Measurements from ENCODE around the gene RPTOR. TPM values are rescaled to one million over a fixed set of nuclear protein-coding genes. Genes with fewer than 3 reads are reported as not detected.
"Not testable (repeated sequence)": the region's sequence is repeated elsewhere in the genome, so short reads cannot be mapped to it uniquely, and the experiment has no call there.

Gene RPTOR
- total RNA-seq, 3 donors from 2014 or later (not counting 1 experiment from before 2014, with no cell fraction given): 49.2 to 63.6 (median 55.4) TPM

DNA sequence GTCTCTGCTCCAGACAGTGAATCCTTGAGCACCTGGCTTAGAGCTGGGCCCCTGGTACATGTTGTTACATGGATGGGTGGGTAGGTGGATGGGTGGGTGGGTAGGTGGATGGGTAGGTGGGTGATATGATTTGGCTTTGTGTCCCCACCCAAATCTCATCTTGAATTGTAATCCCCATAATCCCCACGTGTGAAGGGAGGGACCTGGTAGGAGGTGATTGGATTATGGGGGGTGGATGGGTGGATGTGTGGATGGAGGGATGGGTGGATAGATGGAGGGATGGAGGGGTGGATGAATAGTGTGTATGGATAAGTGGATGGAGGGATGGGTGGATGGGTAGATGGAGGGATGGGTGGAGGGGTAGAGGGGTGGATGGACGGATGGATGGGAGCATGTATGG, 41.6 kb upstream of the RPTOR start:
- Mint-ChIP-seq H3K9me3 (no peaks in the 10 kb centered on the region), H3K27me3 (ENCODE audit: low read depth in 2 of 2) (peaks cover 6 to 15% of the 10 kb centered on the region in 2 donors), H3K27ac (no peak overlapping the region), H3K4me3 (no peak overlapping the region), H3K36me3 (no peaks in the 10 kb centered on the region), H3K4me1 (peaks cover 0 to under 1% of the 10 kb centered on the region in 2 donors)
- H3K27me3 ChIP-seq (ENCODE audit: control insufficient read depth, insufficient read depth, low read length): peaks cover 3% of the 10 kb centered on the region
- ATAC-seq: no peak
- intact Hi-C loops (cut with micrococcal nuclease): no loop called here
- DNase-seq: no peak
- no peak overlapping the region for H3K27ac ChIP-seq (ENCODE audit: low read length)
- H3K4me1 ChIP-seq (ENCODE audit: control insufficient read depth, insufficient read depth, low read length): no peaks in the 10 kb centered on the region
- H3K36me3 ChIP-seq (ENCODE audit: control insufficient read depth, insufficient read depth, low read length): no peaks in the 10 kb centered on the region
- 85% methylated on average over 2 of the region's 2 CpGs for WGBS (ENCODE audit: insufficient coverage)
- TF ChIP-seq, protein P1, sequence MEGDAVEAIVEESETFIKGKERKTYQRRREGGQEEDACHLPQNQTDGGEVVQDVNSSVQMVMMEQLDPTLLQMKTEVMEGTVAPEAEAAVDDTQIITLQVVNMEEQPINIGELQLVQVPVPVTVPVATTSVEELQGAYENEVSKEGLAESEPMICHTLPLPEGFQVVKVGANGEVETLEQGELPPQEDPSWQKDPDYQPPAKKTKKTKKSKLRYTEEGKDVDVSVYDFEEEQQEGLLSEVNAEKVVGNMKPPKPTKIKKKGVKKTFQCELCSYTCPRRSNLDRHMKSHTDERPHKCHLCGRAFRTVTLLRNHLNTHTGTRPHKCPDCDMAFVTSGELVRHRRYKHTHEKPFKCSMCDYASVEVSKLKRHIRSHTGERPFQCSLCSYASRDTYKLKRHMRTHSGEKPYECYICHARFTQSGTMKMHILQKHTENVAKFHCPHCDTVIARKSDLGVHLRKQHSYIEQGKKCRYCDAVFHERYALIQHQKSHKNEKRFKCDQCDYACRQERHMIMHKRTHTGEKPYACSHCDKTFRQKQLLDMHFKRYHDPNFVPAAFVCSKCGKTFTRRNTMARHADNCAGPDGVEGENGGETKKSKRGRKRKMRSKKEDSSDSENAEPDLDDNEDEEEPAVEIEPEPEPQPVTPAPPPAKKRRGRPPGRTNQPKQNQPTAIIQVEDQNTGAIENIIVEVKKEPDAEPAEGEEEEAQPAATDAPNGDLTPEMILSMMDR (IDR thresholded peaks at IDR 0.05): no peak
- no peaks in the 10 kb centered on the region for H3K9me3 ChIP-seq (ENCODE audit: control insufficient read depth, insufficient read depth, low read length)
- no peak overlapping the region for H3K4me3 ChIP-seq (ENCODE audit: low read length)

DNA sequence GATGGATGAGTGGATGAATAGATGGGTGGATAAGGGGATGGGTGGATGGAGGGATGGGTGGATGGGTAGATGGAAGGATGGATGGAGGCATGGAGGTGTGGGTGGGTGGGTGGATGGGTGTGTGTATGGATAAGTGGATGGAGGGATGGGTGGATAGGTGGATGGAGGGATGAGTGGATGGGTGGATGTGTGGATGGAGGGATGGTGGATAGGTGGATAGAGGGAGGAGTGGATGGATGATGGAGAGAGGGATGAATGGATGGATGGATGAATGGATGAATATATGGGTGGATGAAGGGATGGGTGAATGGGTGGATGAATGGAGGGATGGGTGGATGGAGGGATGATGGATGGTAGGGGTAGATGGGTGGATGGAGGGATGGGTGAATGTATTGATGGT, 40.7 kb upstream of the RPTOR start:
- intact Hi-C loops (cut with micrococcal nuclease): no loop called here
- TF ChIP-seq, protein P1 (IDR thresholded peaks at IDR 0.05): no peak
- H3K4me1 ChIP-seq (ENCODE audit: control insufficient read depth, insufficient read depth, low read length): no peaks in the 10 kb centered on the region
- ATAC-seq (no peak), DNase-seq (no peak)
- H3K9me3 Mint-ChIP-seq: no peaks in the 10 kb centered on the region
- no peaks in the 10 kb centered on the region for H3K36me3 Mint-ChIP-seq
- peaks cover 3% of the 10 kb centered on the region for H3K27me3 ChIP-seq (ENCODE audit: control insufficient read depth, insufficient read depth, low read length)
- H3K27ac Mint-ChIP-seq: no peak overlapping the region
- no peak overlapping the region for H3K4me3 Mint-ChIP-seq
- no peak overlapping the region for H3K4me3 ChIP-seq (ENCODE audit: low read length)
- H3K27me3 Mint-ChIP-seq (ENCODE audit: low read depth in 2 of 2): peaks cover 6 to 15% of the 10 kb centered on the region in 2 donors
- H3K27ac ChIP-seq (ENCODE audit: low read length): no peak overlapping the region
- no peaks in the 10 kb centered on the region for H3K9me3 ChIP-seq (ENCODE audit: control insufficient read depth, insufficient read depth, low read length)
- no peaks in the 10 kb centered on the region for H3K36me3 ChIP-seq (ENCODE audit: control insufficient read depth, insufficient read depth, low read length)
- H3K4me1 Mint-ChIP-seq: no peaks in the 10 kb centered on the region

DNA sequence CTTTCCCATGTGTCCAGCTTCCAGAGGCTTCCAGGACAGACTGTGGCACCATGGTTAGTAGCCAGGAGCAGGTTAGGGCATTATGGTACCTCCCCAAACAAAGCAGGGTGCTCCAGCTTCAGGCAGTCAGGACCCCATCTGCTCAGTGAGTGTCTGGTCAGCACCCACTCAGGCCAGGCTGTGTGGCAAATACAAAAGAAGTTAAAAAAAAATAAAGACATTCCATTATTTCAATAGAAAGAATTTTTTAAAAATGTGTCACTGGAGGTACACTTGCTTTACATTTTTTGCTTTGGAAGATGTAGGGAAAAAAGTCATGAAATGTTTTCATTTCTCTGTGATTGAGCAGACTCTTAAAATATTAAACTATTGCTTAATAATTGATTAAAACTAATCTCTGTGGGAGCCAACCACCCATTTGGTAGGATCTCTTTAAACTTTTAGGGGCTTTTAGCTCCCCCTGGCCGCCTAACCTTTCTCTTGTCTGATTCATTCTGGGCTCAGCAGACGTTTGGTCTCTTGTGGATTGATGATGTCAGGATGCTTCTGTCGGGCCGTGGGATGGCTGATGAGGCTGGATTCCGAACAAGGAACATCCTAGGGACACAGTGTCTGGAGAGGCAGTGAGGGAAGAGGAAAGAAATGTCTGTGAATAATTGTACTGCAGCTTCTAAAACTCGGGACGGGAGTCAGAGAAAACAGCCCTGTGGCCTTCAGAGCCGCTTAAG, 39.8 kb upstream of the RPTOR start:
- ATAC-seq (no peak), DNase-seq (peak in 1 of 2 donors; percentile 11)
- WGBS (ENCODE audit: insufficient coverage): 47% methylated on average over 8 of the region's 8 CpGs
- H3K27me3 ChIP-seq (ENCODE audit: control insufficient read depth, insufficient read depth, low read length): peaks cover 3% of the 10 kb centered on the region
- H3K4me3 Mint-ChIP-seq: no peak overlapping the region
- no peaks in the 10 kb centered on the region for H3K36me3 Mint-ChIP-seq
- no peak overlapping the region for H3K4me3 ChIP-seq (ENCODE audit: low read length)
- H3K4me1 ChIP-seq (ENCODE audit: control insufficient read depth, insufficient read depth, low read length): no peaks in the 10 kb centered on the region
- H3K27me3 Mint-ChIP-seq (ENCODE audit: low read depth in 2 of 2): peaks cover 0 to 11% of the 10 kb centered on the region in 2 donors
- H3K9me3 ChIP-seq (ENCODE audit: control insufficient read depth, insufficient read depth, low read length): no peaks in the 10 kb centered on the region
- no peaks in the 10 kb centered on the region for H3K36me3 ChIP-seq (ENCODE audit: control insufficient read depth, insufficient read depth, low read length)
- H3K27ac Mint-ChIP-seq: no peak overlapping the region
- intact Hi-C loops (cut with micrococcal nuclease): loop anchor here (1.0 kb wide), 1 partner anchor 78 kb away; no protein-coding TSS in a partner anchor
- TF ChIP-seq, protein P1 (IDR thresholded peaks at IDR 0.05): no peak
- no peaks in the 10 kb centered on the region for H3K9me3 Mint-ChIP-seq
- H3K27ac ChIP-seq (ENCODE audit: low read length): no peak overlapping the region
- H3K4me1 Mint-ChIP-seq: no peaks in the 10 kb centered on the region

DNA sequence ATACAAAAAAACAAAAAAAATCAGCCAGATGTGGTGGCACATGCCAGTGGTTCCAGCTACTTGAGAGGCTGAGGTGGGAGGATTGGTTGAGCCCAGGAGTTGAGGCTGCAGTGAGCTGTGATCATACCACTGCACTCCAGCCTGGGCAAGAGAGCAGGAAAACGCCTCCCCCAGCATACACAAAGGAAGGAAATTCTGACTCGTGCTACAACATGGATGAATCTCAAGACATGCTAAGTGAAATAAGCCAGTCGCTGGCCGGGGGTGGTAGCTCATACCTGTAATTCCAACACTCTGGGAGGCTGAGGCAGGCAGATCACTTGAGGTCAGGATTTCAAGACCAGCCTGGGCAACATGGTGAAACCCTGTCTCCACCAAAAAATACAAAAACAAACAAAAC, 37.5 kb upstream of the RPTOR start:
- peaks cover 0 to 11% of the 10 kb centered on the region in 2 donors for H3K27me3 Mint-ChIP-seq (ENCODE audit: low read depth in 2 of 2)
- H3K27me3 ChIP-seq (ENCODE audit: control insufficient read depth, insufficient read depth, low read length); H3K4me1 Mint-ChIP-seq; H3K4me3 Mint-ChIP-seq; H3K27ac ChIP-seq (ENCODE audit: low read length); H3K36me3 ChIP-seq (ENCODE audit: control insufficient read depth, insufficient read depth, low read length); ATAC-seq; DNase-seq; intact Hi-C loops (cut with micrococcal nuclease); H3K36me3 Mint-ChIP-seq; H3K4me3 ChIP-seq (ENCODE audit: low read length); H3K9me3 Mint-ChIP-seq; H3K4me1 ChIP-seq (ENCODE audit: control insufficient read depth, insufficient read depth, low read length); H3K9me3 ChIP-seq (ENCODE audit: control insufficient read depth, insufficient read depth, low read length); H3K27ac Mint-ChIP-seq: not testable (repeated sequence)
- WGBS (ENCODE audit: insufficient coverage): 43% methylated on average over 4 of the region's 4 CpGs
